GM20431 (cell line): ENCODE results near the gene TPCN2.
"Not testable (repeated sequence)": the region's sequence is repeated elsewhere in the genome, so short reads cannot be mapped to it uniquely, and the experiment has no call there.

Source experiments
- in situ Hi-C: fragments of 300-500 bp; cut with MseI, MboI; formaldehyde crosslinking; loops from one replicate; pipeline ENCODE4 v1.15.0; 2020; ENCODE audit warnings: low sequenced_read_pairs; ENCODE audit not compliant: unreplicated experiment

The TPCN2 gene

GRCh38 chr11:69135420-69136363, 87.0 kb downstream of the TPCN2 start:
- in situ Hi-C loops, result no loop called here

GRCh38 chr11:69136471-69136870, 87.7 kb downstream of the TPCN2 start:
- in situ Hi-C loops, result no loop called here

- in situ Hi-C loops, result no loop called here
These were observed 88.6 kb downstream of the TPCN2 start for GRCh38 chr11:69137151-69137844.

GRCh38 chr11:69138265-69138664, 89.5 kb downstream of the TPCN2 start:
- in situ Hi-C loops, result no loop called here

GRCh38 chr11:69140161-69140560, 91.4 kb downstream of the TPCN2 start:
- in situ Hi-C loops, result not testable (repeated sequence)

GRCh38 chr11:69140635-69141034, 91.9 kb downstream of the TPCN2 start:
- in situ Hi-C loops, result no loop called here

GRCh38 chr11:69141742-69142141, 93.0 kb downstream of the TPCN2 start:
- in situ Hi-C loops, result no loop called here

- in situ Hi-C loops, result no loop called here
These were observed 94.2 kb downstream of the TPCN2 start for GRCh38 chr11:69142895-69143294.

- in situ Hi-C loops, result no loop called here
These were observed 95.8 kb downstream of the TPCN2 start for GRCh38 chr11:69144316-69145049.

GRCh38 chr11:69145050-69145380, 96.3 kb downstream of the TPCN2 start:
- in situ Hi-C loops, result no loop called here

GRCh38 chr11:69148377-69148762, 99.6 kb downstream of the TPCN2 start:
- in situ Hi-C loops, result no loop called here

GRCh38 chr11:69148806-69149205, 100.1 kb downstream of the TPCN2 start:
- in situ Hi-C loops, result no loop called here

- in situ Hi-C loops, result not testable (repeated sequence)
These were observed 100.8 kb downstream of the TPCN2 start for GRCh38 chr11:69149338-69150045.

- in situ Hi-C loops, result no loop called here
These were observed 101.4 kb downstream of the TPCN2 start for GRCh38 chr11:69150175-69150574.

GRCh38 chr11:69151836-69152235, 103.1 kb downstream of the TPCN2 start:
- in situ Hi-C loops, result no loop called here

- in situ Hi-C loops, result no loop called here
These were observed 104.1 kb downstream of the TPCN2 start for GRCh38 chr11:69152733-69153421.

- in situ Hi-C loops, result no loop called here
These were observed 104.9 kb downstream of the TPCN2 start for GRCh38 chr11:69153661-69154060.

GRCh38 chr11:69154211-69154913, 105.6 kb downstream of the TPCN2 start:
- in situ Hi-C loops, result no loop called here

GRCh38 chr11:69154938-69155301, 106.2 kb downstream of the TPCN2 start:
- in situ Hi-C loops, result no loop called here
